IPS-15b (cell line): ENCODE data around the gene PAX8.

Experiments
- H3K27me3 ChIP-seq: one replicate; pipeline ENCODE4 v1.6.1; 2013; ENCODE audit warnings: low read length; ENCODE audit not compliant: control insufficient read depth, insufficient read depth
- H3K36me3 ChIP-seq: one replicate; pipeline ENCODE4 v1.6.1; 2013; ENCODE audit warnings: low read length; ENCODE audit not compliant: control insufficient read depth, insufficient read depth
- H3K4me1 ChIP-seq: one replicate; pipeline ENCODE4 v1.6.1; 2013; ENCODE audit warnings: mild to moderate bottlenecking, low read length; ENCODE audit not compliant: control insufficient read depth, insufficient read depth
- H3K4me3 ChIP-seq: one replicate; pipeline ENCODE4 v1.5.1; 2013; ENCODE audit warnings: low read depth, low read length
- H3K9ac ChIP-seq: one replicate; pipeline ENCODE4 v1.6.1; 2013; ENCODE audit warnings: low read depth, mild to moderate bottlenecking, low read length
- H3K9me3 ChIP-seq: one replicate; pipeline ENCODE4 v1.6.1; 2013; ENCODE audit warnings: mild to moderate bottlenecking, low read length; ENCODE audit not compliant: control insufficient read depth, insufficient read depth

Gene PAX8

DNA sequence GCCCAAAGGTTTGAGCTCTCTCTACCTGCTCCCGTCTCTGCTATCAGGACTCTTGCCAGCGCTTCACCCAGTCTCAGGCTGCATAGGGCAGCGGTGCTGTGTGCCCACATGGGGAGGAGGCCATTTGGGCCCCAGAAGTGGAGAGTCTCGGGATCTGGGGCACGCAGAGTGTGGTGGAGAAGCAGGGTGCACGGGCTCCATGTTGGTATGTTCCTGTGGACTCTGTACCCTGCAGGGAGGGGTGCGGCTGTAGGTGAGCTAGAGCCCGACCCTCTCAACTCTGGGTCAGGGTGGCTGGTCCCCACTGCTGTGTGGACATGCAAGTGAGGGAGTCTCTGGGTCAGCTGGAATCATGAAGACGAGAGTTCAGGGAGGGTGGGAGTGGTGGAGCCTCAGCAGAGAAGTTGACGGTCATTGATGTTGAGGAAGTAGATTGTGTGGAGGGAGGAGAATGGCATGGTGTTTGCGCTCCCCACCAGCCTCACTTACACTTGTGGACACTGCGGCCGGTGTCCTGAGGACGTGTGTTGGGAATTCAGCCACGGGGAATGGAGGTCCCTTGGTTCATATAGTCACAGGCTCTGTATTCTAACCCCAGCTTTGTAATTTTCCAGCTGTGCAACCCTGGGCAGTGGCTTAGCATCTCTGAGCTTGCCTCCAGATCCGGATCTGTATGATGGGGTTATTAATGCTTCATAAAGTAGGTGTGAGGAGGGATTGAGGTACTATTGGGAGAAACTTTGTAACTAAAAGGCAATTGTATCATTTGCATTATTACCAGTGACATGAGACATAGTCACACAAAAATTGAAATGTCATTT is 105.8 kb downstream of the PAX8 start:
- Histone ChIP-seq H3K4me3 (no peak overlapping the region), H3K36me3 (no peaks in the 10 kb centered on the region), H3K9me3 (no peaks in the 10 kb centered on the region), H3K9ac (no peak overlapping the region), H3K27me3 (peaks cover 2% of the 10 kb centered on the region), H3K4me1 (no peaks in the 10 kb centered on the region)

DNA sequence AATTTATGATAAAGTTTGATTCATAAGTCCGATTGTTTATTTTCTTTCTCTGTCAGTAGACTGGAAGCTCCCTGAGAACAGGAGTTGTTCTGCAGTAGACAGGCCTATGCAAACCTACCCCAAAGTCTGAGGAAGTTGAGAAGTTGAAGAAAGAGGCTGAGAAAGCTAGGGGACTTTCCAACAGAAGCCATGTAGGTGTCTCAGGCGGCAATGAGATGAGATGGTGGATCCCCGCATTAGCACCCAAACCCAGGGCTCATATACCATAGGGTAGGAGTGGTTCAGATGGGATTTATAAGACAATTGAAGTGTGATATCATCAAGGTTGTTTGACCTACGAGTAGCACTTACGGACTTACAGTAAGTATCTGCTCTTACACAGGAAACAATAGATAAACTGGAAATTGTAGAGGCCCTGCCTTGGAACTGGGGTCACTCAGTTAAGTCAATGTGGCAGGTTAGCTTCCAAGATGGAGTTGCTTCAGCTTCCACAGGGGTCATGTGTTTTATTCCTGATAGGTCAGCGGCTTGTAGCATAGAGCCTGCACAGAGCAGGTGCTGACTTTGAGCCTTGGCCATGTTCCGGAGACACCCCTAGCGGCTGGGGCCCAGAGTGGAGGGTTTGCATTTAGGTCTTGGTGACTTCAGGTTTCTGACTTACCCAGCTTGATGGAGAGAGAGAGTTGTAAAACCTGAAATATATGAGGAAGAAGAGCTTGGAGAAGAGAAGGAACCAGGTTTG is 107.2 kb downstream of the PAX8 start:
- Histone ChIP-seq H3K4me1 (no peaks in the 10 kb centered on the region), H3K27me3 (peaks cover 3% of the 10 kb centered on the region), H3K9ac (no peak overlapping the region), H3K4me3 (no peak overlapping the region), H3K36me3 (no peaks in the 10 kb centered on the region), H3K9me3 (no peaks in the 10 kb centered on the region)

DNA sequence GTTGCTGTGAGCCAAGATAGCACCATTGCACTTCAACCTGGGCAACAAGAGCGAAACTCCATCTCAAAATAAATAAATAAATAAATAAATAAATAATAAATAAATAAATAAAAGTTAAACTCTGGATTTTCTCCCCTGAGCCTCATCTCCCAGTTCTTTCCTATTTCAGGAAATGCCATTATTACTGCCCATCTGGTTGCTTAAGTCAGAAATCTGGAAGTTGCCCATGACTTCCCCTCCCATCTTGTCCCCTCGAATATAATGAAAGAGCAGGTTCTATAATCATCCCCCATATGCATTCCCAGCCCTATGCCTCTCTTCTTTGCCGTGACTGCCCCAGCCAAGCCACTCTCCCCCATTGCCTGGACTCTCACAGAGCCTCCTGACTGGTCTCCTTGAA is 109.1 kb downstream of the PAX8 start:
- Histone ChIP-seq H3K4me1 (peaks cover 2% of the 10 kb centered on the region), H3K9me3 (no peaks in the 10 kb centered on the region), H3K4me3 (no peak overlapping the region), H3K36me3 (no peaks in the 10 kb centered on the region), H3K9ac (no peak overlapping the region), H3K27me3 (peaks cover 7% of the 10 kb centered on the region)

DNA sequence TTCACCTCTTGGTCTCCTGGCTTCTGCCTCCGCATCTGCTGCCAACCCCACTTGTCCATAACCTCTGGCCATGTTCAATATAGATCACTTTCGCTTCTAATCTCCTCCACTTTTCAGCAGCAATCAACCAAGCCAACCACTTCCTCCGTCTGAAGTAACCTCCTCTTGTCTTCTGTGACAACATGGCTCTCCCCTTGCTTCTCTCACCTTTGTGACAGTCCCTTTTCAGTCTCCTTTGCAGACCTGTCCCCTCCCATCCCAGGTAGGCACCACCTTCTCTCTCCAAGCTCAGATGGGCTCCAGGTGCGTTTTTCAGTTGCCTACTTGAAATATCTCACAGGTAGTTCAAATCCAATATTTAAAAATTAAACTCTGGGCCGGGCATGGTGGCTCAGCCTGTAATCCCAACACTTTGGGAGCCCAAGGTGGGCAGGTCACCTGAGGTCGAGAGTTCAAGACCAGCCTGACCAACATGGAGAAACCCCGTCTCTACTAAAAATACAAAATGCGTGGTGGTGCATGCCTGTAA is 109.7 kb downstream of the PAX8 start:
- no peaks in the 10 kb centered on the region for H3K9me3 ChIP-seq
- no peak overlapping the region for H3K9ac ChIP-seq
- H3K4me1 ChIP-seq, result peaks cover 2% of the 10 kb centered on the region
- no peaks in the 10 kb centered on the region for H3K36me3 ChIP-seq
- H3K27me3 ChIP-seq, result peaks cover 7% of the 10 kb centered on the region
- H3K4me3 ChIP-seq, result no peak overlapping the region

DNA sequence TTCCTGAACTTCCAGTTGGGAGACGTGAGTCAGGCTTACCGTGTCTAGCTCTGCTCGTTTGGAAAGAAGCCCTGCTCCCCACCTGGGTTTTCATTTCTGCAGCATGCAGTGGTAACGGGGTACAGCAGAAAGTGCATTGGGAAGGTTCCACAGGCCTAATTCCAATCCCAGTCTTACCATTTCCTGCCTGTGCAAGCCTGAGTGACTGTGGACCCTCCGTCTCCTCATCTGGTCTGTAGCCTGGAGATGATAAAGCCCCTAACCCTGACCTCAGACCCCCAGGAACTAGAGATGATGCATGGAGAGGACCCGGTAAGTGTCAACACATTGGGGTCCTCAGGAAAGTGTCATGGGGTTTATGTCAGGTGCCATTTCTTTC is 110.8 kb downstream of the PAX8 start:
- Histone ChIP-seq H3K9ac (no peak overlapping the region), H3K36me3 (no peaks in the 10 kb centered on the region), H3K9me3 (no peaks in the 10 kb centered on the region), H3K4me1 (peaks cover 2% of the 10 kb centered on the region), H3K27me3 (peaks cover 7% of the 10 kb centered on the region), H3K4me3 (no peak overlapping the region)

DNA sequence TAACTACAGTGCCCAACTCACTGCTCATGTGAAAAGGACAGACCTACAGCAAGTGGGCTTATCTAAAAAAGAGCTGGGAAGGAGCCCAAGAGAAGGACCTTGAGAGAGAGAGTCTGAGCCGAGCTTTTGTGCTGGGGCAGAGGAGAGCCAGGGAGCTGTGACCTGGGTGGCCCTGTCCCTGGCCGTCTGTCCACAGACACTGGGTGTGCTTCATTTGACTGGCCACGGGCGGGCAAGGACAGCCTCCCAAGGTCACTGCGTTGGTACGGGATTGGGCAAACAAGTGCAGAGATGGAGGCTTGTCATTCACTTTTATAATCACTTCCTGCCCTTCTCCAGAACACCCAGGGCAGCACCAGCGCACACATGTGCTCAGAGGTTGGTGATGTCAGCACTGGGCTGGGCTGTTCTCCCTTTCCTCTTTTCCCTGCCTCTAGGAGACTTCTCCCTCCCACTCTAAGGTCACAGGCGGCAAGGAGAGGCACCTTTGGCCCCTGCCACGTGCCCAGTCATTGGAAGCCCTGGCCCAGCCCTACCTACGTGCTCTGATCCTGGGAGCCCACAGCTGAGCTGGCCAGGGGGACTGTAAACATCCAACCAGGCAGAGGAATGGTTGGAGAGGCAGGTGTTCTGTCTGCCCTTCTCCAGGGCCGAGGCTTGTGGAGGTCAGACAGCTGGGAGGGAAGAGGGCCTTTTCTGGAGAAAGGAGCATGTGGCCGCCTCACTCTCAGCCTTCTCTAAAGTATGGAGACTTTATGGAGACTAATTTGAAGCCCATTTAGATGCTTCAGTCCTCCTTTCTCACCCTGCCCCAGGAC is 111.4 kb downstream of the PAX8 start:
- Histone ChIP-seq H3K9ac (no peak overlapping the region), H3K4me3 (no peak overlapping the region), H3K27me3 (peaks cover 7% of the 10 kb centered on the region), H3K4me1 (peaks cover 2% of the 10 kb centered on the region), H3K9me3 (no peaks in the 10 kb centered on the region), H3K36me3 (no peaks in the 10 kb centered on the region)

DNA sequence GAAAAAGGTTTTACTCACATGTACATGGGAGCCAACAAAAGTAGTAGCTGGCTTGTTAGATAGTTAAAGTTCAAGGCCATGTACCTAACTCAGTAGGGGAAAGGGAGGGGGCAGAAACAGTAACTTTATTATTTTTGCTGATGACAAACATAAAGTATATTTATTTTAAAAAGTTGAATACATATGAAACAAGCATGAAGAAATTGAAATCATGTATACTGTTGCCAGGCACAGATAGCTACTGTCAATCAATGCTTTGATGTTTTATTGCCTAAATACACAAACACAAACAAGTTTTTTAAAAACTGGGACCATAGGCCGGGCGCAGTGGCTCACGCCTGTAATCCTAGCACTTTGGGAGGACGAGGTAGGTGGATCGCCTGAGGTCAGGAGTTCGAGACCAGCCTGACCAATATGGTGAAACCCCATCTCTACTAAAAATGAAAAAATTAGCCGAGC is 112.5 kb downstream of the PAX8 start:
- Histone ChIP-seq H3K4me1 (peaks cover 2% of the 10 kb centered on the region), H3K36me3 (no peaks in the 10 kb centered on the region), H3K9me3 (no peaks in the 10 kb centered on the region), H3K27me3 (peaks cover 7% of the 10 kb centered on the region), H3K9ac (no peak overlapping the region), H3K4me3 (no peak overlapping the region)
